ENCODE results near the gene SCGB1C1. TPM values are rescaled to one million over a fixed set of nuclear protein-coding genes. Genes with fewer than 3 reads are reported as not detected.

SCGB1C1 gene
- not detected in 5 replicates for total RNA-seq (2022; extraction: Qiagen RNA extraction)

GRCh38 chr11:192674-193128 is at the start of gene SCGB1C1:
Gene SCGB1C1 (plus strand): TSS chr11:193078. CDS start chr11:193100, 22 bp downstream.

GRCh38 chr11:207208-207862 is 14.5 kb downstream of the SCGB1C1 start, which contains the start of the genes BET1L and RIC8A:
Gene BET1L (minus strand): TSS chr11:207399. CDS start chr11:207321, 78 bp downstream.
Gene RIC8A (plus strand): TSS chr11:207708. CDS start chr11:208855, 1,147 bp downstream.

GRCh38 chr11:235997-236773 is 43.3 kb downstream of the SCGB1C1 start, which contains the start of gene SIRT3:
Gene SIRT3 (minus strand): TSS chr11:236342. CDS start chr11:236328, 14 bp downstream.

GRCh38 chr11:236774-237767 is 44.2 kb downstream of the SCGB1C1 start, which contains the start of gene PSMD13:
Gene PSMD13 (plus strand): TSS chr11:236976. CDS start chr11:237050, 74 bp downstream.

Other genes with a start within 250 kb of the SCGB1C1 start
- 37.3 to 46.4 TPM (median 44.1 TPM) in 5 replicates for gene BET1L, start 14.3 kb downstream of the SCGB1C1 start, total RNA-seq (2022; extraction: Qiagen RNA extraction)
- gene RIC8A, start 14.6 kb downstream of the SCGB1C1 start, total RNA-seq (2022; extraction: Qiagen RNA extraction) = 117 to 140 TPM (median 122 TPM) in 5 replicates
- 18.1 to 24.4 TPM (median 19.8 TPM) in 5 replicates for gene SIRT3, start 43.3 kb downstream of the SCGB1C1 start, total RNA-seq (2022; extraction: Qiagen RNA extraction)
- gene PSMD13, start 43.9 kb downstream of the SCGB1C1 start, total RNA-seq (2022; extraction: Qiagen RNA extraction) = 166 to 190 TPM (median 177 TPM) in 5 replicates
- not detected in 5 replicates for gene NLRP6, start 85.3 kb downstream of the SCGB1C1 start, total RNA-seq (2022; extraction: Qiagen RNA extraction)
- gene PGGHG, start 96.0 kb downstream of the SCGB1C1 start, total RNA-seq (2022; extraction: Qiagen RNA extraction) = 6.8 to 14.5 TPM (median 11.5 TPM) in 5 replicates
- gene IFITM5, start 106.4 kb downstream of the SCGB1C1 start, total RNA-seq (2022; extraction: Qiagen RNA extraction) = not detected in 5 replicates
- gene IFITM2, start 114.7 kb downstream of the SCGB1C1 start, total RNA-seq (2022; extraction: Qiagen RNA extraction) = 57.0 to 66.9 TPM (median 63.2 TPM) in 5 replicates
- gene IFITM1, start 121.0 kb downstream of the SCGB1C1 start, total RNA-seq (2022; extraction: Qiagen RNA extraction) = 0.36 to 0.80 TPM (median 0.52 TPM) in 5 replicates
- 23.0 to 37.6 TPM (median 29.5 TPM) in 5 replicates for gene IFITM3, start 127.8 kb downstream of the SCGB1C1 start, total RNA-seq (2022; extraction: Qiagen RNA extraction)
- 11.8 to 23.3 TPM (median 18.8 TPM) in 5 replicates for gene B4GALNT4, start 176.4 kb downstream of the SCGB1C1 start, total RNA-seq (2022; extraction: Qiagen RNA extraction)
- 24.1 to 42.6 TPM (median 38.1 TPM) in 5 replicates for gene PKP3, start 201.1 kb downstream of the SCGB1C1 start, total RNA-seq (2022; extraction: Qiagen RNA extraction)
- gene SIGIRR, start 221.9 kb downstream of the SCGB1C1 start, total RNA-seq (2022; extraction: Qiagen RNA extraction) = 62.5 to 93.9 TPM (median 85.8 TPM) in 5 replicates
- 0.64 to 1.3 TPM (median 0.88 TPM) in 5 replicates for gene ANO9, start 248.9 kb downstream of the SCGB1C1 start, total RNA-seq (2022; extraction: Qiagen RNA extraction)